ENCODE results near the gene MGAT3.

GRCh38 chr22:39466228-39467006, 9.6 kb downstream of the MGAT3 start:
- no peak for TF ChIP-seq CTCF (IDR thresholded peaks at IDR 0.05)
- no peak for TF ChIP-seq EZH2 (IDR thresholded peaks at IDR 0.05; ENCODE audit: borderline replicate concordance, insufficient read depth, low read depth, low read length, poor library complexity, severe bottlenecking)
